SK-N-SH (cell line): Measurements from ENCODE around the gene SLFN11. TPM values are rescaled to one million over a fixed set of nuclear protein-coding genes. Genes with fewer than 3 reads are reported as not detected.
"Not testable (repeated sequence)": the region's sequence is repeated elsewhere in the genome, so short reads cannot be mapped to it uniquely, and the experiment has no call there.

Experiments used
- CTCF ChIA-PET: fragments of 300-600, 350-600 bp; formaldehyde crosslinking; extraction: SDS; loops from one replicate; lab custom pipeline; 2021; lab: Yijun Ruan, JAX
- POLR2A ChIA-PET: fragments of 350-600 bp; sonication (Branson Sonifier 250); formaldehyde crosslinking; extraction: SDS; loops from one replicate; lab custom pipeline; 2020; ENCODE audit warnings: antibody characterized with exemption, inconsistent platforms; lab: Yijun Ruan, JAX
- DNase-seq: peaks from one replicate; pipeline ENCODE4 v3.0.0; 2012
- H2AFZ ChIP-seq: fragments of 200-600 bp; sonication (generic); 2 replicates; pipeline ENCODE4 v1.8.1; 2016; ENCODE audit warnings: antibody characterized with exemption, mild to moderate bottlenecking, low read depth
- H3F3A ChIP-seq: fragments of 200-600 bp; sonication (generic); replicated peaks from 2 replicates; pipeline ENCODE3; 2016; ENCODE audit warnings: antibody characterized with exemption, mild to moderate bottlenecking; ENCODE audit not compliant: insufficient read depth
- H3K27ac ChIP-seq, 2 experiments: fragments of 200-500 bp in 1 of 2; fragments of 200-600 bp in 1 of 2; sonication (Bioruptor generic) in 1 of 2; sonication (generic), shearing (Covaris generic) in 1 of 2; 2 replicates each; pipeline versions ENCODE4 v1.5.1 to v1.6.1; 2014 to 2016; ENCODE audit warnings: low read depth in 2 of 2, inconsistent platforms in 1 of 2, low read length in 1 of 2, mild to moderate bottlenecking in 1 of 2, mixed read lengths in 1 of 2
- H3K27me3 ChIP-seq: fragments of 200-600 bp; sonication (generic), shearing (Covaris generic); 2 replicates; pipeline ENCODE4 v1.6.1; 2016; ENCODE audit warnings: mixed run types; ENCODE audit not compliant: insufficient read depth
- H3K36me3 ChIP-seq, 2 experiments: fragments of 200-500 bp in 1 of 2; fragments of 200-600 bp in 1 of 2; sonication (Bioruptor generic) in 1 of 2; sonication (generic) in 1 of 2; replicated peaks in 1 of 2; 2 replicates each; pipeline versions ENCODE3 to v1.5.1; 2014 to 2016; ENCODE audit warnings: low read length in 1 of 2, mild to moderate bottlenecking in 1 of 2; ENCODE audit not compliant: insufficient read depth in 2 of 2, control insufficient read depth in 1 of 2
- H3K4me1 ChIP-seq, 2 experiments: fragments of 200-500 bp in 1 of 2; fragments of 200-600 bp in 1 of 2; sonication (Bioruptor generic) in 1 of 2; sonication (generic), shearing (Covaris generic) in 1 of 2; 2 replicates each; pipeline versions ENCODE4 v1.5.1 to v1.6.1; 2014 to 2016; ENCODE audit warnings: low read depth in 1 of 2, low read length in 1 of 2, mixed run types in 1 of 2; ENCODE audit not compliant: insufficient read depth in 2 of 2, control insufficient read depth in 1 of 2
- H3K4me2 ChIP-seq: fragments of 200-600 bp; sonication (generic), shearing (Covaris generic); 2 replicates; pipeline ENCODE4 v1.6.1; 2017; ENCODE audit warnings: mixed run types
- H3K4me3 ChIP-seq, 2 experiments: fragments of 200-500 bp in 1 of 2; fragments of 200-600 bp in 1 of 2; sonication (Bioruptor generic) in 1 of 2; sonication (generic), shearing (Covaris generic) in 1 of 2; 2 replicates each; pipeline versions ENCODE4 v1.5.1 to v1.8.1; 2014 to 2016; ENCODE audit warnings: low read depth in 2 of 2, inconsistent platforms in 1 of 2, low read length in 1 of 2, mild to moderate bottlenecking in 1 of 2, mixed read lengths in 1 of 2, moderate library complexity in 1 of 2
- H3K79me2 ChIP-seq: fragments of 200-600 bp; sonication (generic); 2 replicates; pipeline ENCODE4 v1.8.1; 2017; ENCODE audit warnings: mild to moderate bottlenecking; ENCODE audit not compliant: insufficient read depth
- H3K9ac ChIP-seq: fragments of 200-600 bp; sonication (generic); 2 replicates; pipeline ENCODE4 v1.6.1; 2017; ENCODE audit warnings: mixed run types
- H3K9me2 ChIP-seq: fragments of 200-600 bp; sonication (generic); 2 replicates; pipeline ENCODE4 v1.6.1; 2017; ENCODE audit warnings: mixed run types
- H3K9me3 ChIP-seq: fragments of 200-600 bp; sonication (generic); 2 replicates; pipeline ENCODE4 v1.6.1; 2017; ENCODE audit warnings: mixed run types, mild to moderate bottlenecking, moderate library complexity
- H4K20me1 ChIP-seq: fragments of 200-600 bp; sonication (generic); 2 replicates; pipeline ENCODE4 v1.6.1; 2017; ENCODE audit warnings: mild to moderate bottlenecking, mixed run types; ENCODE audit not compliant: insufficient read depth
- CHD2 ChIP-seq: fragments of 150-350 bp; IDR thresholded peaks from 2 replicates; pipeline ENCODE4 v1.6.1; 2018; ENCODE audit warnings: low read length; ENCODE audit not compliant: partially characterized antibody
- ELF1 ChIP-seq: IDR thresholded peaks from 2 replicates; pipeline ENCODE4 v1.4.0; 2012
- EP300 ChIP-seq, 2 experiments: IDR thresholded peaks; 2 replicates each; pipeline versions ENCODE4 v1.4.0 to v1.6.1; 2012; ENCODE audit warnings: borderline replicate concordance in 1 of 2, low read depth in 1 of 2, low read length in 1 of 2
- EZH2phosphoT487 ChIP-seq: fragments of 200-600 bp; sonication (generic); IDR thresholded peaks from 2 replicates; pipeline ENCODE4 v1.6.1; 2017; ENCODE audit warnings: low read depth, mixed run types, mild to moderate bottlenecking, antibody characterized with exemption, moderate library complexity, borderline replicate concordance
- GABPA ChIP-seq: IDR thresholded peaks from 2 replicates; pipeline ENCODE4 v1.4.0; 2012; ENCODE audit warnings: low read depth, mild to moderate bottlenecking
- MEF2A ChIP-seq: IDR thresholded peaks from 2 replicates; pipeline ENCODE4 v1.4.0; 2012; ENCODE audit warnings: low read depth, borderline replicate concordance
- NRF1 ChIP-seq: IDR thresholded peaks from 2 replicates; pipeline ENCODE4 v1.6.1; 2012; ENCODE audit warnings: low read depth, mild to moderate bottlenecking, low read length
- RXRA ChIP-seq: IDR thresholded peaks from 2 replicates; pipeline ENCODE4 v1.4.0; 2012; ENCODE audit warnings: low read depth, mild to moderate bottlenecking, borderline replicate concordance
- TCF12 ChIP-seq: IDR thresholded peaks from 2 replicates; pipeline ENCODE4 v1.4.0; 2012
- YY1 ChIP-seq: IDR thresholded peaks from 2 replicates; pipeline ENCODE4 v1.4.0; 2012; ENCODE audit warnings: low read depth, mild to moderate bottlenecking
- WGBS: methylation state at CpG from one replicate; pipeline ENCODE4 v1.1.6; 2017; ENCODE audit warnings: low lambda C conversion rate; 5-methylcytosine and 5-hydroxymethylcytosine counted together
- polyA plus RNA-seq, 3 experiments: library from polyadenylated mRNA; depleted of rRNA; stranded (reverse); fragments of >200 nt; gene quantifications; 2 replicates each; pipeline ENCODE4 v1.2.3, GENCODE V29; 2012
- TF ChIP-seq, protein P1 (sequence below): IDR thresholded peaks from 2 replicates; pipeline ENCODE4 v1.4.0; 2012; ENCODE audit warnings: low read depth
- TF ChIP-seq, protein P2 (sequence below): IDR thresholded peaks from 2 replicates; pipeline ENCODE4 v1.4.0; 2012; ENCODE audit warnings: low read depth, borderline replicate concordance
- TF ChIP-seq, protein P3 (sequence below): fragments of 200-600 bp; sonication (generic); IDR thresholded peaks from 2 replicates; pipeline ENCODE4 v1.6.1; 2017; ENCODE audit warnings: antibody characterized with exemption, mild to moderate bottlenecking, moderate library complexity
- TF ChIP-seq, protein P4 (sequence below): fragments of 150-350 bp; IDR thresholded peaks from 2 replicates; pipeline ENCODE4 v1.6.1; 2016; ENCODE audit warnings: mild to moderate bottlenecking, low read depth, low read length
- TF ChIP-seq, protein P5 (sequence below): IDR thresholded peaks from 2 replicates; pipeline ENCODE4 v1.4.0; 2012; ENCODE audit warnings: low read depth, borderline replicate concordance

Gene SLFN11
- polyA plus RNA-seq, 1 of the 3 experiments (the other 2 are of a cell fraction), result 0.02 TPM

DNA sequence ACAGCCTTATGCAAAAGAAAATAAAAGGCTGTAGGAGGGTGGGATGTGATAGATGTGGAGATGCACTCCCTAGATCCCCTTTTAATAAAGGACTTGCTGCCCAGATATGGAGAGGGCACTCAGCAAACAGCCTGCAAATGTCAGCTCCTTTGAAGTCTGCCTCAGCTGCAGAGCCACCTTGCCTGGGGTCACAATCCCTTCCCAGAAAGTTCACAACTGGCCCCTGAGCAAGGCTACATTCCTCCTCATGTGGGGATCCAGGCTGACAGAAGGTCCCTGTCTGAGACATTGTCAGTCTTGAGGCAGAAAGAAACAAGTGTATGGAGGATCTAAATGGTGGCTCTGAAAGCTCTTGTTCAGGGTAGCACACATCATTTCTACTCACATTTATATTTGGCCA, 36.1 kb downstream of the SLFN11 start:
- no peak overlapping the region for H3K27ac ChIP-seq
- H3K9me3 ChIP-seq, result no peaks in the 10 kb centered on the region
- no peaks in the 10 kb centered on the region for H3K79me2 ChIP-seq
- no peak overlapping the region for H3K4me2 ChIP-seq
- H3K4me3 ChIP-seq, result no peak overlapping the region
- no peak overlapping the region for H2AFZ ChIP-seq
- CTCF ChIA-PET, result no interaction called here
- no peak overlapping the region for H3K9ac ChIP-seq
- POLR2A ChIA-PET, result no interaction called here
- TF ChIP-seq CHD2 (no peak), RXRA (no peak), TCF12 (no peak), ELF1 (no peak), MEF2A (no peak)
- TF ChIP-seq, protein P1, sequence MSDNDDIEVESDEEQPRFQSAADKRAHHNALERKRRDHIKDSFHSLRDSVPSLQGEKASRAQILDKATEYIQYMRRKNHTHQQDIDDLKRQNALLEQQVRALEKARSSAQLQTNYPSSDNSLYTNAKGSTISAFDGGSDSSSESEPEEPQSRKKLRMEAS, result no peak
- TF ChIP-seq, protein P2, sequence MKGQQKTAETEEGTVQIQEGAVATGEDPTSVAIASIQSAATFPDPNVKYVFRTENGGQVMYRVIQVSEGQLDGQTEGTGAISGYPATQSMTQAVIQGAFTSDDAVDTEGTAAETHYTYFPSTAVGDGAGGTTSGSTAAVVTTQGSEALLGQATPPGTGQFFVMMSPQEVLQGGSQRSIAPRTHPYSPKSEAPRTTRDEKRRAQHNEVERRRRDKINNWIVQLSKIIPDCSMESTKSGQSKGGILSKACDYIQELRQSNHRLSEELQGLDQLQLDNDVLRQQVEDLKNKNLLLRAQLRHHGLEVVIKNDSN, result no peak
- H3K27me3 ChIP-seq, result peaks cover 16% of the 10 kb centered on the region; the same call in 1 of the 2 replicates
- H4K20me1 ChIP-seq, result no peaks in the 10 kb centered on the region
- no peaks in the 10 kb centered on the region for H3K4me1 ChIP-seq
- DNase-seq, result no peak
- H3K9me2 ChIP-seq, result no peaks in the 10 kb centered on the region
- H3K36me3 ChIP-seq, result no peaks in the 10 kb centered on the region
- H3F3A ChIP-seq, result no peaks in the 10 kb centered on the region

DNA sequence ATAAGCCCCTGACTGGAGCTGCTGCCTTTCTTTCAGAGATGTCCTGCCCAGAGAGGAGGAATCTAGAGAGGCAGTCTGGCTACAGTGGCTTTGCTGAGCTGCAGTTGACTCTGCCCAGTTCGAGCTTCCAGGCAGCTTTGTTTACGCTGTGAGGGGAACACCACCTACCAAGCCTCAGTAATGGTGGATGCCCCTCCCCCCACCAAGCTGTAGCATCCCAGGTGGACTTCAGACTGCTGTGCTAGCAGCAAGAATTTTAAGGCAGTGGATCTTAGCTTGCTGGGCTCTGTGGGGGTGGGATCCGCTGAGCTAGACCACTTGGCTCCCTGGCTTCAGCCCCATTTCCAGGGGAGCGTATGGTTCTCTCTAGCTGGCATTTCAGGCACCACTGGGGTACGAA, 39.8 kb downstream of the SLFN11 start:
- H3K4me2 ChIP-seq, H3K4me3 ChIP-seq, DNase-seq, H3K9ac ChIP-seq, H4K20me1 ChIP-seq, POLR2A ChIA-PET, H3K79me2 ChIP-seq, H3K9me2 ChIP-seq, H3F3A ChIP-seq, H3K27ac ChIP-seq, H3K4me1 ChIP-seq, H2AFZ ChIP-seq, H3K36me3 ChIP-seq, H3K9me3 ChIP-seq: not testable (repeated sequence)
- CTCF ChIA-PET, result interaction anchor here (1.7 kb wide), 1 partner anchor 19 kb away, joined by 3 read pairs; no protein-coding TSS in a partner anchor
- WGBS, result 0% methylated on average over 1 of the region's 5 CpGs
- H3K27me3 ChIP-seq, result peaks cover 16% of the 10 kb centered on the region; the same call in 1 of the 2 replicates

DNA sequence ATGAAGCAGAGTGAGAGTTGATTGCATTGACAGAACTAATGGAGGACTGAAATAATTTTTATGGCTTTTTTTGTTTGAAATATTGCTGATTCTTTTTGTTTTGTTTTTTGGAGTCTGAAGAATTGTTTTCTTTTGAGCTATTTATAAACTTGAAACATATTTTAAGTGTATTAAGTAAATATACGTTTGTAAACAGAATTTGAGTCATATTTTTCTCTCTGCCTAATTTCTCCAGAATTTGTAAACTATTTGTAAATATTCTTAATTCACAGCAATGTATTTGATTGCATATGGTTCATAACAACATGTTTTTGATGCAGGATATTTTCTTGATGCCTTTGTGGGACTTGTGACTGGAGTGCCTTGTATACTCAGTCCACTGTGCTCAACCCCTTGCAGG, 50.7 kb downstream of the SLFN11 start:
- Histone ChIP-seq H3K27ac (no peak overlapping the region), H3K9me2 (no peaks in the 10 kb centered on the region), H3K27me3 (no peaks in the 10 kb centered on the region), H3K4me1 (no peaks in the 10 kb centered on the region), H3K9ac (no peak overlapping the region), H3K4me2 (no peak overlapping the region), H3F3A (no peaks in the 10 kb centered on the region), H2AFZ (no peak overlapping the region), H4K20me1 (no peaks in the 10 kb centered on the region), H3K9me3 (no peaks in the 10 kb centered on the region), H3K4me3 (no peak overlapping the region), H3K36me3 (no peaks in the 10 kb centered on the region), H3K79me2 (no peaks in the 10 kb centered on the region)
- 0% methylated on average over 1 of the region's 1 CpG for WGBS
- ChIA-PET POLR2A (no interaction called here), CTCF (interaction anchor here (1.2 to 1.6 kb wide), 2 partner anchors 10 to 326 kb away, joined by 3 to 7 read pairs; no protein-coding TSS in a partner anchor)
- DNase-seq, result no peak
- TF ChIP-seq, protein P3, sequence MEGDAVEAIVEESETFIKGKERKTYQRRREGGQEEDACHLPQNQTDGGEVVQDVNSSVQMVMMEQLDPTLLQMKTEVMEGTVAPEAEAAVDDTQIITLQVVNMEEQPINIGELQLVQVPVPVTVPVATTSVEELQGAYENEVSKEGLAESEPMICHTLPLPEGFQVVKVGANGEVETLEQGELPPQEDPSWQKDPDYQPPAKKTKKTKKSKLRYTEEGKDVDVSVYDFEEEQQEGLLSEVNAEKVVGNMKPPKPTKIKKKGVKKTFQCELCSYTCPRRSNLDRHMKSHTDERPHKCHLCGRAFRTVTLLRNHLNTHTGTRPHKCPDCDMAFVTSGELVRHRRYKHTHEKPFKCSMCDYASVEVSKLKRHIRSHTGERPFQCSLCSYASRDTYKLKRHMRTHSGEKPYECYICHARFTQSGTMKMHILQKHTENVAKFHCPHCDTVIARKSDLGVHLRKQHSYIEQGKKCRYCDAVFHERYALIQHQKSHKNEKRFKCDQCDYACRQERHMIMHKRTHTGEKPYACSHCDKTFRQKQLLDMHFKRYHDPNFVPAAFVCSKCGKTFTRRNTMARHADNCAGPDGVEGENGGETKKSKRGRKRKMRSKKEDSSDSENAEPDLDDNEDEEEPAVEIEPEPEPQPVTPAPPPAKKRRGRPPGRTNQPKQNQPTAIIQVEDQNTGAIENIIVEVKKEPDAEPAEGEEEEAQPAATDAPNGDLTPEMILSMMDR, result no peak
- TF ChIP-seq GABPA (no peak), YY1 (no peak), MEF2A (no peak), ELF1 (no peak), NRF1 (no peak), EP300 (IDR thresholded peaks at IDR 0.05; ENCODE audit: borderline replicate concordance in 1 of 2, low read depth in 1 of 2, low read length in 1 of 2) (no peak), EZH2phosphoT487 (no peak)
- TF ChIP-seq, protein P1, result no peak
- TF ChIP-seq, protein P4, sequence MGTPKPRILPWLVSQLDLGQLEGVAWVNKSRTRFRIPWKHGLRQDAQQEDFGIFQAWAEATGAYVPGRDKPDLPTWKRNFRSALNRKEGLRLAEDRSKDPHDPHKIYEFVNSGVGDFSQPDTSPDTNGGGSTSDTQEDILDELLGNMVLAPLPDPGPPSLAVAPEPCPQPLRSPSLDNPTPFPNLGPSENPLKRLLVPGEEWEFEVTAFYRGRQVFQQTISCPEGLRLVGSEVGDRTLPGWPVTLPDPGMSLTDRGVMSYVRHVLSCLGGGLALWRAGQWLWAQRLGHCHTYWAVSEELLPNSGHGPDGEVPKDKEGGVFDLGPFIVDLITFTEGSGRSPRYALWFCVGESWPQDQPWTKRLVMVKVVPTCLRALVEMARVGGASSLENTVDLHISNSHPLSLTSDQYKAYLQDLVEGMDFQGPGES, result no peak
- TF ChIP-seq, protein P5, sequence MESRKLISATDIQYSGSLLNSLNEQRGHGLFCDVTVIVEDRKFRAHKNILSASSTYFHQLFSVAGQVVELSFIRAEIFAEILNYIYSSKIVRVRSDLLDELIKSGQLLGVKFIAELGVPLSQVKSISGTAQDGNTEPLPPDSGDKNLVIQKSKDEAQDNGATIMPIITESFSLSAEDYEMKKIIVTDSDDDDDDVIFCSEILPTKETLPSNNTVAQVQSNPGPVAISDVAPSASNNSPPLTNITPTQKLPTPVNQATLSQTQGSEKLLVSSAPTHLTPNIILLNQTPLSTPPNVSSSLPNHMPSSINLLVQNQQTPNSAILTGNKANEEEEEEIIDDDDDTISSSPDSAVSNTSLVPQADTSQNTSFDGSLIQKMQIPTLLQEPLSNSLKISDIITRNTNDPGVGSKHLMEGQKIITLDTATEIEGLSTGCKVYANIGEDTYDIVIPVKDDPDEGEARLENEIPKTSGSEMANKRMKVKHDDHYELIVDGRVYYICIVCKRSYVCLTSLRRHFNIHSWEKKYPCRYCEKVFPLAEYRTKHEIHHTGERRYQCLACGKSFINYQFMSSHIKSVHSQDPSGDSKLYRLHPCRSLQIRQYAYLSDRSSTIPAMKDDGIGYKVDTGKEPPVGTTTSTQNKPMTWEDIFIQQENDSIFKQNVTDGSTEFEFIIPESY, result no peak
- TF ChIP-seq, protein P2, result no peak
